Activated B cell treated with CpG ODN at 0.5 μM for 24 hours (primary cell): ENCODE results near the gene PGAM5. TPM values are rescaled to one million over a fixed set of nuclear protein-coding genes. Genes with fewer than 3 reads are reported as not detected.

ENCODE experiments used
- ATAC-seq: fragments of 200-7000 bp; cut with Tn5 transposase; one replicate; pipeline ENCODE4 v1.10.0; 2021; ENCODE audit warnings: low read depth, mild to moderate bottlenecking, moderate library complexity
- CTCF ChIA-PET: fragments of 350-600 bp; sonication (Branson Sonifier 250); formaldehyde crosslinking; loops from one replicate; lab custom pipeline; 2021; ENCODE audit warnings: antibody characterized with exemption; lab: Charles Lee
- POLR2A ChIA-PET: fragments of 350-600 bp; sonication (Branson Sonifier 250); formaldehyde crosslinking; loops from one replicate; lab custom pipeline; 2021; ENCODE audit warnings: antibody characterized with exemption; lab: Charles Lee
- DNase-seq: peaks from one replicate; pipeline ENCODE4 v3.0.0; 2022
- H3K27ac Mint-ChIP-seq: one replicate; pipeline ENCODE4 v1.8.0; 2020; ENCODE audit warnings: mixed read lengths
- H3K27me3 Mint-ChIP-seq: one replicate; pipeline ENCODE4 v1.8.0; 2021; ENCODE audit warnings: mixed read lengths
- H3K36me3 Mint-ChIP-seq: one replicate; pipeline ENCODE4 v1.8.0; 2021; ENCODE audit warnings: low read depth, mixed read lengths
- H3K4me1 Mint-ChIP-seq: one replicate; pipeline ENCODE4 v1.8.0; 2021; ENCODE audit warnings: mixed read lengths
- H3K4me3 Mint-ChIP-seq: one replicate; pipeline ENCODE4 v1.8.0; 2020; ENCODE audit warnings: mild to moderate bottlenecking, mixed read lengths
- H3K9me3 Mint-ChIP-seq: one replicate; pipeline ENCODE4 v1.8.0; 2020; ENCODE audit warnings: mixed read lengths
- CTCF ChIP-seq: fragments of 200-600 bp; IDR thresholded peaks from one replicate; pipeline ENCODE4 v1.8.0; 2022; ENCODE audit warnings: antibody characterized with exemption, mild to moderate bottlenecking
- intact Hi-C: fragments of 100-400 bp; cut with micrococcal nuclease; formaldehyde crosslinking; loops from one replicate; pipeline ENCODE4 v1.15.1; 2024
- total RNA-seq: library from RNA; stranded (reverse); gene quantifications from 2 replicates; pipeline ENCODE4 v1.2.3, GENCODE V29; 2022

The PGAM5 gene
- total RNA-seq, 1 donor from 2014 or later: 48.7 TPM

GRCh38 chr12:132731574-132731973 lies 20.9 kb downstream of the PGAM5 start:
- no peak for TF ChIP-seq CTCF
- ChIA-PET CTCF (no interaction called here), POLR2A (no interaction called here)
- no peaks in the 10 kb centered on the region for H3K4me1 Mint-ChIP-seq
- ATAC-seq (no peak), DNase-seq (no peak)
- H3K36me3 Mint-ChIP-seq: peaks cover 92% of the 10 kb centered on the region
- no peak overlapping the region for H3K4me3 Mint-ChIP-seq
- no peaks in the 10 kb centered on the region for H3K9me3 Mint-ChIP-seq
- intact Hi-C loops: no loop called here
- no peaks in the 10 kb centered on the region for H3K27me3 Mint-ChIP-seq
- no peak overlapping the region for H3K27ac Mint-ChIP-seq

GRCh38 chr12:132734206-132734605 lies 23.6 kb downstream of the PGAM5 start:
- no peak for ATAC-seq
- intact Hi-C loops: no loop called here
- ChIA-PET POLR2A (no interaction called here), CTCF (no interaction called here)
- TF ChIP-seq CTCF: no peak
- DNase-seq: no peak
- H3K27me3 Mint-ChIP-seq: no peaks in the 10 kb centered on the region
- peaks cover 89% of the 10 kb centered on the region for H3K36me3 Mint-ChIP-seq
- H3K9me3 Mint-ChIP-seq: no peaks in the 10 kb centered on the region
- H3K27ac Mint-ChIP-seq: no peak overlapping the region
- no peaks in the 10 kb centered on the region for H3K4me1 Mint-ChIP-seq
- no peak overlapping the region for H3K4me3 Mint-ChIP-seq

GRCh38 chr12:132735496-132735895 lies 24.9 kb downstream of the PGAM5 start:
- H3K27me3 Mint-ChIP-seq: no peaks in the 10 kb centered on the region
- ChIA-PET POLR2A (no interaction called here), CTCF (no interaction called here)
- TF ChIP-seq CTCF: no peak
- intact Hi-C loops: no loop called here
- ATAC-seq (no peak), DNase-seq (no peak)
- H3K27ac Mint-ChIP-seq: no peak overlapping the region
- H3K9me3 Mint-ChIP-seq: no peaks in the 10 kb centered on the region
- H3K4me3 Mint-ChIP-seq: no peak overlapping the region
- peaks cover 92% of the 10 kb centered on the region for H3K36me3 Mint-ChIP-seq
- H3K4me1 Mint-ChIP-seq: no peaks in the 10 kb centered on the region

GRCh38 chr12:132736378-132736777 lies 25.7 kb downstream of the PGAM5 start:
- no peak overlapping the region for H3K27ac Mint-ChIP-seq
- POLR2A ChIA-PET: no interaction called here

GRCh38 chr12:132736913-132737312 lies 26.3 kb downstream of the PGAM5 start:
- POLR2A ChIA-PET: no interaction called here

More at GRCh38 chr12:132736378-132736777, 25.7 kb downstream of the PGAM5 start:
- CTCF ChIA-PET: no interaction called here
- H3K4me1 Mint-ChIP-seq: no peaks in the 10 kb centered on the region
- peaks cover 93% of the 10 kb centered on the region for H3K36me3 Mint-ChIP-seq
- intact Hi-C loops: no loop called here
- no peak for ATAC-seq
- no peak overlapping the region for H3K4me3 Mint-ChIP-seq
- no peaks in the 10 kb centered on the region for H3K27me3 Mint-ChIP-seq
- H3K9me3 Mint-ChIP-seq: no peaks in the 10 kb centered on the region
- no peak for DNase-seq
- TF ChIP-seq CTCF: no peak

More at GRCh38 chr12:132736913-132737312, 26.3 kb downstream of the PGAM5 start:
- intact Hi-C loops: no loop called here
- no peaks in the 10 kb centered on the region for H3K9me3 Mint-ChIP-seq
- H3K4me3 Mint-ChIP-seq: no peak overlapping the region
- no peaks in the 10 kb centered on the region for H3K27me3 Mint-ChIP-seq
- TF ChIP-seq CTCF: no peak
- peaks cover 93% of the 10 kb centered on the region for H3K36me3 Mint-ChIP-seq
- ATAC-seq: no peak
- peaks cover 4% of the 10 kb centered on the region for H3K4me1 Mint-ChIP-seq
- no peak for DNase-seq
- CTCF ChIA-PET: no interaction called here
- H3K27ac Mint-ChIP-seq: no peak overlapping the region
